HEK293 (cell line): ENCODE measurements around the gene IMMP2L.

Source experiments
- CTCF ChIA-PET: fragments of 350-600 bp; formaldehyde crosslinking; extraction: SDS; loops from one replicate; lab custom pipeline; 2021; ENCODE audit warnings: antibody characterized with exemption; lab: Yijun Ruan, JAX
- POLR2A ChIA-PET: fragments of 300-600 bp; formaldehyde crosslinking; extraction: SDS; loops from one replicate; lab custom pipeline; 2020; ENCODE audit warnings: antibody characterized with exemption, inconsistent platforms; lab: Yijun Ruan, JAX
- H3K27ac ChIP-seq: fragments of 200-500 bp; sonication (Bioruptor generic); 2 replicates; pipeline ENCODE4 v1.5.1; 2014; ENCODE audit warnings: low read depth, low read length, control low read depth, inconsistent platforms; ENCODE audit errors: extremely low read depth
- H3K36me3 ChIP-seq, 2 experiments: fragments of 200-500 bp in 1 of 2; sonication (Bioruptor generic) in 1 of 2; 1 replicate in 1 of 2; 2 replicates in 1 of 2; pipeline ENCODE4 v1.5.1; 2014 to 2017; ENCODE audit warnings: inconsistent platforms in 2 of 2, low read length in 2 of 2; ENCODE audit not compliant: control insufficient read depth in 2 of 2, insufficient read depth in 1 of 2
- H3K4me1 ChIP-seq: fragments of 200-500 bp; sonication (Bioruptor generic); 2 replicates; pipeline ENCODE4 v1.5.1; 2014; ENCODE audit warnings: mild to moderate bottlenecking, low read length, inconsistent platforms; ENCODE audit not compliant: control insufficient read depth, insufficient read depth
- H3K4me3 ChIP-seq: 2 replicates; pipeline ENCODE4 v1.5.1; 2011; ENCODE audit warnings: low read depth, mild to moderate bottlenecking, control low read depth, low read length, moderate library complexity
- H3K9me3 ChIP-seq: fragments of 200-500 bp; sonication (Bioruptor generic); 2 replicates; pipeline ENCODE4 v1.5.1; 2014; ENCODE audit warnings: low read depth, low read length, inconsistent platforms; ENCODE audit not compliant: control insufficient read depth, insufficient read depth
- KLF17 ChIP-seq: fragments of 450-650 bp; formaldehyde crosslinking; IDR thresholded peaks from 2 replicates; pipeline ENCODE4 v1.5.1; 2016; ENCODE audit warnings: missing biosample characterization, missing genetic modification characterization
- MYNN ChIP-seq: fragments of 450-650 bp; formaldehyde crosslinking; IDR thresholded peaks from 2 replicates; pipeline ENCODE4 v1.5.1; 2016; ENCODE audit warnings: missing biosample characterization, missing genetic modification characterization, borderline replicate concordance
- PRDM4 ChIP-seq: fragments of 450-650 bp; formaldehyde crosslinking; IDR thresholded peaks from 2 replicates; pipeline ENCODE4 v1.5.1; 2017; ENCODE audit warnings: missing biosample characterization, missing genetic modification characterization
- SP2 ChIP-seq: fragments of 450-650 bp; formaldehyde crosslinking; IDR thresholded peaks from 2 replicates; pipeline ENCODE4 v1.5.1; 2016; ENCODE audit warnings: missing biosample characterization, missing genetic modification characterization
- TCF7L2 ChIP-seq: IDR thresholded peaks from 2 replicates; pipeline ENCODE4 v1.6.1; 2011; ENCODE audit warnings: low read depth, mild to moderate bottlenecking, inconsistent platforms, low read length, moderate library complexity, borderline replicate concordance
- ZNF169 ChIP-seq: fragments of 450-650 bp; formaldehyde crosslinking; IDR thresholded peaks from 2 replicates; pipeline ENCODE4 v1.5.1; 2016; ENCODE audit warnings: missing biosample characterization, missing genetic modification characterization
- ZNF19 ChIP-seq: fragments of 450-650 bp; formaldehyde crosslinking; IDR thresholded peaks from 2 replicates; pipeline ENCODE4; 2016; ENCODE audit warnings: missing biosample characterization, missing genetic modification characterization, low read depth
- ZNF211 ChIP-seq: fragments of 450-650 bp; formaldehyde crosslinking; IDR thresholded peaks from 2 replicates; pipeline ENCODE4 v1.5.1; 2016; ENCODE audit warnings: low read depth, missing biosample characterization, missing genetic modification characterization
- ZNF341 ChIP-seq: fragments of 450-650 bp; formaldehyde crosslinking; IDR thresholded peaks from 2 replicates; pipeline ENCODE4; 2016; ENCODE audit warnings: low read depth, missing biosample characterization, missing genetic modification characterization
- ZNF350 ChIP-seq: fragments of 450-650 bp; formaldehyde crosslinking; IDR thresholded peaks from 2 replicates; pipeline ENCODE4 v1.5.0; 2017; ENCODE audit warnings: missing biosample characterization, mild to moderate bottlenecking, missing genetic modification characterization
- ZNF354C ChIP-seq: fragments of 450-650 bp; formaldehyde crosslinking; IDR thresholded peaks from 2 replicates; pipeline ENCODE4 v1.5.1; 2016; ENCODE audit warnings: missing biosample characterization, missing genetic modification characterization, low read depth, borderline replicate concordance
- ZNF555 ChIP-seq: fragments of 450-650 bp; formaldehyde crosslinking; conservative IDR thresholded peaks from 2 replicates; pipeline ENCODE4 v1.5.1; 2017; ENCODE audit warnings: missing biosample characterization, mild to moderate bottlenecking, missing genetic modification characterization, inconsistent platforms
- ZNF626 ChIP-seq: fragments of 450-650 bp; sonication (Bioruptor Pico); formaldehyde crosslinking; IDR thresholded peaks from 2 replicates; pipeline ENCODE4 v1.5.1; 2018; ENCODE audit warnings: missing biosample characterization, missing genetic modification characterization, inconsistent platforms
- ZNF747 ChIP-seq: fragments of 450-650 bp; formaldehyde crosslinking; IDR thresholded peaks from 2 replicates; pipeline ENCODE4 v1.5.1; 2016; ENCODE audit warnings: missing biosample characterization, missing genetic modification characterization
- TF ChIP-seq, protein P1 (sequence below): fragments of 450-650 bp; formaldehyde crosslinking; IDR thresholded peaks from 2 replicates; pipeline ENCODE4 v1.5.1; 2017; ENCODE audit warnings: missing biosample characterization, missing genetic modification characterization
- TF ChIP-seq, protein P2 (sequence below): fragments of 450-650 bp; formaldehyde crosslinking; IDR thresholded peaks from 2 replicates; pipeline ENCODE4 v1.5.1; 2016; ENCODE audit warnings: missing biosample characterization, missing genetic modification characterization
- TF ChIP-seq, protein P3 (sequence below): fragments of 450-650 bp; formaldehyde crosslinking; IDR thresholded peaks from 2 replicates; pipeline ENCODE4 v1.5.1; 2016; ENCODE audit warnings: missing biosample characterization, missing genetic modification characterization, borderline replicate concordance

The IMMP2L gene

GRCh38 chr7:111535142-111535870, 27.0 kb downstream of the IMMP2L start:
- CTCF ChIA-PET = interaction anchor here (1.0 kb wide), 1 partner anchor 195 kb away, joined by 3 read pairs; no protein-coding TSS in a partner anchor
- H3K4me1 ChIP-seq = no peaks in the 10 kb centered on the region
- H3K4me3 ChIP-seq = no peak overlapping the region
- TF ChIP-seq, protein P1, sequence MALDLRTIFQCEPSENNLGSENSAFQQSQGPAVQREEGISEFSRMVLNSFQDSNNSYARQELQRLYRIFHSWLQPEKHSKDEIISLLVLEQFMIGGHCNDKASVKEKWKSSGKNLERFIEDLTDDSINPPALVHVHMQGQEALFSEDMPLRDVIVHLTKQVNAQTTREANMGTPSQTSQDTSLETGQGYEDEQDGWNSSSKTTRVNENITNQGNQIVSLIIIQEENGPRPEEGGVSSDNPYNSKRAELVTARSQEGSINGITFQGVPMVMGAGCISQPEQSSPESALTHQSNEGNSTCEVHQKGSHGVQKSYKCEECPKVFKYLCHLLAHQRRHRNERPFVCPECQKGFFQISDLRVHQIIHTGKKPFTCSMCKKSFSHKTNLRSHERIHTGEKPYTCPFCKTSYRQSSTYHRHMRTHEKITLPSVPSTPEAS (tag by site-specific recombination) = no peak
- TF ChIP-seq MYNN (tag by site-specific recombination) = no peak
- TF ChIP-seq ZNF350 (tag by site-specific recombination) = no peak
- TF ChIP-seq SP2 (tag by site-specific recombination) = no peak
- no peak for TF ChIP-seq ZNF169 (tag by site-specific recombination)
- TF ChIP-seq PRDM4 (tag by site-specific recombination) = no peak
- TF ChIP-seq ZNF626 (tag by site-specific recombination) = no peak
- no peak for TF ChIP-seq ZNF555
- no peak for TF ChIP-seq ZNF341
- TF ChIP-seq ZNF747 (tag by site-specific recombination) = no peak
- TF ChIP-seq ZNF19 = no peak
- no peak for TF ChIP-seq KLF17 (tag by site-specific recombination)
- TF ChIP-seq, all 188 proteins: peak for 0
- H3K36me3 ChIP-seq = no peaks in the 10 kb centered on the region
- no peaks in the 10 kb centered on the region for H3K9me3 ChIP-seq
- H3K27ac ChIP-seq = no peak overlapping the region
- POLR2A ChIA-PET = no interaction called here

DNA sequence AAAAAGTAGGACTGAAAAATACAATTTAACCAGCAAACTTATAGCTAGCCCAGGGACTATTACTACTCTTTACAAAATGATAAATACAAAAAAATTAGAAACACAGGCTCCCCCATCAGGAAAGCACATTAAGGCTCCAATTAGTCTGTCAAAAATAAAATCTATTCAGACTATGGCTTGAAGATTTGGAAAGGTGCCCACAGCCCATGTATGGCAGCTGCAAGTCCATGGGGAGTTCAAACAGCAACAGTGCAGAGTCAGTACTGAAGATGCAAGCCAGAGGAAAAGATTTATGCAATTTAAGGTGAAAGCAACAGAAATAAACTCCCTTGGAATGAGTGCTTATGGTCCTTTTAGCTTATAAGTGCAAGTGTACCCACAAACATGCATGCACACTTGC, 29.7 kb downstream of the IMMP2L start:
- H3K27ac ChIP-seq = no peak overlapping the region
- no peaks in the 10 kb centered on the region for H3K36me3 ChIP-seq
- H3K9me3 ChIP-seq = no peaks in the 10 kb centered on the region
- TF ChIP-seq, protein P2, sequence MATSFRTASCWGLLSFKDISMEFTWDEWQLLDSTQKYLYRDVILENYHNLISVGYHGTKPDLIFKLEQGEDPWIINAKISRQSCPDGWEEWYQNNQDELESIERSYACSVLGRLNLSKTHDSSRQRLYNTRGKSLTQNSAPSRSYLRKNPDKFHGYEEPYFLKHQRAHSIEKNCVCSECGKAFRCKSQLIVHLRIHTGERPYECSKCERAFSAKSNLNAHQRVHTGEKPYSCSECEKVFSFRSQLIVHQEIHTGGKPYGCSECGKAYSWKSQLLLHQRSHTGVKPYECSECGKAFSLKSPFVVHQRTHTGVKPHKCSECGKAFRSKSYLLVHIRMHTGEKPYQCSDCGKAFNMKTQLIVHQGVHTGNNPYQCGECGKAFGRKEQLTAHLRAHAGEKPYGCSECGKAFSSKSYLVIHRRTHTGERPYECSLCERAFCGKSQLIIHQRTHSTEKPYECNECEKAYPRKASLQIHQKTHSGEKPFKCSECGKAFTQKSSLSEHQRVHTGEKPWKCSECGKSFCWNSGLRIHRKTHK (tag by site-specific recombination) = no peak
- TF ChIP-seq TCF7L2 = no peak
- TF ChIP-seq, protein P3, sequence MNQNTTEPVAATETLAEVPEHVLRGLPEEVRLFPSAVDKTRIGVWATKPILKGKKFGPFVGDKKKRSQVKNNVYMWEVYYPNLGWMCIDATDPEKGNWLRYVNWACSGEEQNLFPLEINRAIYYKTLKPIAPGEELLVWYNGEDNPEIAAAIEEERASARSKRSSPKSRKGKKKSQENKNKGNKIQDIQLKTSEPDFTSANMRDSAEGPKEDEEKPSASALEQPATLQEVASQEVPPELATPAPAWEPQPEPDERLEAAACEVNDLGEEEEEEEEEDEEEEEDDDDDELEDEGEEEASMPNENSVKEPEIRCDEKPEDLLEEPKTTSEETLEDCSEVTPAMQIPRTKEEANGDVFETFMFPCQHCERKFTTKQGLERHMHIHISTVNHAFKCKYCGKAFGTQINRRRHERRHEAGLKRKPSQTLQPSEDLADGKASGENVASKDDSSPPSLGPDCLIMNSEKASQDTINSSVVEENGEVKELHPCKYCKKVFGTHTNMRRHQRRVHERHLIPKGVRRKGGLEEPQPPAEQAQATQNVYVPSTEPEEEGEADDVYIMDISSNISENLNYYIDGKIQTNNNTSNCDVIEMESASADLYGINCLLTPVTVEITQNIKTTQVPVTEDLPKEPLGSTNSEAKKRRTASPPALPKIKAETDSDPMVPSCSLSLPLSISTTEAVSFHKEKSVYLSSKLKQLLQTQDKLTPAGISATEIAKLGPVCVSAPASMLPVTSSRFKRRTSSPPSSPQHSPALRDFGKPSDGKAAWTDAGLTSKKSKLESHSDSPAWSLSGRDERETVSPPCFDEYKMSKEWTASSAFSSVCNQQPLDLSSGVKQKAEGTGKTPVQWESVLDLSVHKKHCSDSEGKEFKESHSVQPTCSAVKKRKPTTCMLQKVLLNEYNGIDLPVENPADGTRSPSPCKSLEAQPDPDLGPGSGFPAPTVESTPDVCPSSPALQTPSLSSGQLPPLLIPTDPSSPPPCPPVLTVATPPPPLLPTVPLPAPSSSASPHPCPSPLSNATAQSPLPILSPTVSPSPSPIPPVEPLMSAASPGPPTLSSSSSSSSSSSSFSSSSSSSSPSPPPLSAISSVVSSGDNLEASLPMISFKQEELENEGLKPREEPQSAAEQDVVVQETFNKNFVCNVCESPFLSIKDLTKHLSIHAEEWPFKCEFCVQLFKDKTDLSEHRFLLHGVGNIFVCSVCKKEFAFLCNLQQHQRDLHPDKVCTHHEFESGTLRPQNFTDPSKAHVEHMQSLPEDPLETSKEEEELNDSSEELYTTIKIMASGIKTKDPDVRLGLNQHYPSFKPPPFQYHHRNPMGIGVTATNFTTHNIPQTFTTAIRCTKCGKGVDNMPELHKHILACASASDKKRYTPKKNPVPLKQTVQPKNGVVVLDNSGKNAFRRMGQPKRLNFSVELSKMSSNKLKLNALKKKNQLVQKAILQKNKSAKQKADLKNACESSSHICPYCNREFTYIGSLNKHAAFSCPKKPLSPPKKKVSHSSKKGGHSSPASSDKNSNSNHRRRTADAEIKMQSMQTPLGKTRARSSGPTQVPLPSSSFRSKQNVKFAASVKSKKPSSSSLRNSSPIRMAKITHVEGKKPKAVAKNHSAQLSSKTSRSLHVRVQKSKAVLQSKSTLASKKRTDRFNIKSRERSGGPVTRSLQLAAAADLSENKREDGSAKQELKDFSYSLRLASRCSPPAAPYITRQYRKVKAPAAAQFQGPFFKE (tag by site-specific recombination) = no peak
- TF ChIP-seq ZNF354C = no peak
- TF ChIP-seq ZNF211 (tag by site-specific recombination) = no peak
- ChIA-PET CTCF (interaction anchor here (0.9 kb wide), 1 partner anchor 895 kb away, joined by 3 read pairs; no protein-coding TSS in a partner anchor), POLR2A (no interaction called here)
- 0 out of 2 replicates have a peak, but pooled peaks cover 2% of the 10 kb centered on the region for H3K4me1 ChIP-seq
- no peak overlapping the region for H3K4me3 ChIP-seq
